Left ventricle myocardium superior (tissue), 1 donor: ENCODE results near the gene PIEZO2. TPM values are rescaled to one million over a fixed set of nuclear protein-coding genes. Genes with fewer than 3 reads are reported as not detected.
A peak's percentile ranks its signal among the peaks of the same experiment; 100 is the strongest.

Experiments
- ATAC-seq: fragments of 200-7000 bp; cut with Tn5 transposase; one replicate; pipeline ENCODE4 v1.9.1; 2020; ENCODE audit warnings: mild to moderate bottlenecking, moderate library complexity
- DNase-seq: peaks from one replicate; pipeline ENCODE4 v3.0.0-alpha.2; 2020
- intact Hi-C: fragments of 100-400 bp; cut with micrococcal nuclease; formaldehyde crosslinking; loops from one replicate; pipeline ENCODE4 v1.11.0; 2022
- total RNA-seq: library from RNA; stranded (reverse); fragmentation: NEBNext Ultra II Directional; extraction: Animal tissue kit (Norgen Biotek cat#: 25700); gene quantifications from one replicate; pipeline ENCODE4 v1.2.1, GENCODE V29; 2021
- donor health status: DM: no; HTN: yes; CAD: no; lungs with severe emphysema.

The PIEZO2 gene
- total RNA-seq, 1 donor from 2014 or later, result 1.1 TPM

GRCh38 chr18:11040823-11041656, 108.3 kb downstream of the PIEZO2 start:
- DNase-seq (no peak), ATAC-seq (peak; percentile 61)
- intact Hi-C loops, result loop anchor here (5.0 kb wide), 1 partner anchor 189 kb away; no protein-coding TSS in a partner anchor

GRCh38 chr18:11040359-11040758, 109.0 kb downstream of the PIEZO2 start:
- no peak for ATAC-seq
- intact Hi-C loops, result loop anchor here (5.0 kb wide), 1 partner anchor 188 kb away; no protein-coding TSS in a partner anchor
- no peak for DNase-seq

GRCh38 chr18:11037533-11038240, 111.7 kb downstream of the PIEZO2 start:
- DNase-seq (no peak), ATAC-seq (no peak)
- intact Hi-C loops, result no loop called here

- ATAC-seq (no peak), DNase-seq (no peak)
- intact Hi-C loops, result no loop called here
Measured at GRCh38 chr18:11035814-11036495, 113.4 kb downstream of the PIEZO2 start.

- intact Hi-C loops, result no loop called here
- DNase-seq (no peak), ATAC-seq (no peak)
Measured at GRCh38 chr18:11035376-11035775, 114.0 kb downstream of the PIEZO2 start.

GRCh38 chr18:11034884-11035283, 114.5 kb downstream of the PIEZO2 start:
- intact Hi-C loops, result no loop called here
- DNase-seq (no peak), ATAC-seq (no peak)

GRCh38 chr18:11033503-11033902, 115.9 kb downstream of the PIEZO2 start:
- DNase-seq (no peak), ATAC-seq (no peak)
- intact Hi-C loops, result no loop called here

- ATAC-seq, result no peak
- intact Hi-C loops, result no loop called here
- no peak for DNase-seq
Measured at GRCh38 chr18:11031966-11032365, 117.4 kb downstream of the PIEZO2 start.

GRCh38 chr18:11029021-11029420, 120.3 kb downstream of the PIEZO2 start:
- intact Hi-C loops, result no loop called here
- ATAC-seq (no peak), DNase-seq (no peak)

GRCh38 chr18:11027862-11028261, 121.5 kb downstream of the PIEZO2 start:
- ATAC-seq, result no peak
- no peak for DNase-seq
- intact Hi-C loops, result no loop called here

- ATAC-seq (no peak), DNase-seq (no peak)
- intact Hi-C loops, result no loop called here
Measured at GRCh38 chr18:11025671-11026070, 123.7 kb downstream of the PIEZO2 start.

GRCh38 chr18:11024928-11025669, 124.3 kb downstream of the PIEZO2 start:
- no peak for DNase-seq
- ATAC-seq, result no peak
- intact Hi-C loops, result no loop called here

GRCh38 chr18:11021477-11021876, 127.9 kb downstream of the PIEZO2 start:
- intact Hi-C loops, result no loop called here
- no peak for ATAC-seq
- no peak for DNase-seq

GRCh38 chr18:11020877-11021414, 128.4 kb downstream of the PIEZO2 start:
- ATAC-seq (no peak), DNase-seq (no peak)
- intact Hi-C loops, result no loop called here

GRCh38 chr18:11020161-11020853, 129.1 kb downstream of the PIEZO2 start:
- ATAC-seq, result no peak
- intact Hi-C loops, result no loop called here
- no peak for DNase-seq

GRCh38 chr18:11019295-11020105, 129.9 kb downstream of the PIEZO2 start:
- DNase-seq (no peak), ATAC-seq (no peak)
- intact Hi-C loops, result no loop called here

GRCh38 chr18:11009869-11010268, 139.5 kb downstream of the PIEZO2 start:
- ATAC-seq, result no peak
- intact Hi-C loops, result no loop called here
- no peak for DNase-seq

GRCh38 chr18:11009147-11009546, 140.2 kb downstream of the PIEZO2 start:
- DNase-seq (no peak), ATAC-seq (no peak)
- intact Hi-C loops, result no loop called here
